KOPT-K1 (cell line): ENCODE data around the gene RPL7A.

Experiments
- H3K27ac ChIP-seq: fragments of 200-600 bp; sonication (generic); 2 replicates; pipeline ENCODE4 v1.5.1; 2016; ENCODE audit warnings: antibody characterized with exemption, mild to moderate bottlenecking, low read depth, low read length; ENCODE audit not compliant: poor library complexity, severe bottlenecking
- H3K36me3 ChIP-seq: fragments of 200-600 bp; sonication (generic); 2 replicates; pipeline ENCODE4 v1.5.1; 2017; ENCODE audit warnings: antibody characterized with exemption, mild to moderate bottlenecking, low read length, moderate library complexity; ENCODE audit not compliant: insufficient read depth
- H3K9me3 ChIP-seq: fragments of 200-600 bp; sonication (generic); 2 replicates; pipeline ENCODE4 v1.5.1; 2017; ENCODE audit warnings: antibody characterized with exemption, low read length, mild to moderate bottlenecking; ENCODE audit not compliant: insufficient read depth, poor library complexity, severe bottlenecking

RPL7A gene

DNA sequence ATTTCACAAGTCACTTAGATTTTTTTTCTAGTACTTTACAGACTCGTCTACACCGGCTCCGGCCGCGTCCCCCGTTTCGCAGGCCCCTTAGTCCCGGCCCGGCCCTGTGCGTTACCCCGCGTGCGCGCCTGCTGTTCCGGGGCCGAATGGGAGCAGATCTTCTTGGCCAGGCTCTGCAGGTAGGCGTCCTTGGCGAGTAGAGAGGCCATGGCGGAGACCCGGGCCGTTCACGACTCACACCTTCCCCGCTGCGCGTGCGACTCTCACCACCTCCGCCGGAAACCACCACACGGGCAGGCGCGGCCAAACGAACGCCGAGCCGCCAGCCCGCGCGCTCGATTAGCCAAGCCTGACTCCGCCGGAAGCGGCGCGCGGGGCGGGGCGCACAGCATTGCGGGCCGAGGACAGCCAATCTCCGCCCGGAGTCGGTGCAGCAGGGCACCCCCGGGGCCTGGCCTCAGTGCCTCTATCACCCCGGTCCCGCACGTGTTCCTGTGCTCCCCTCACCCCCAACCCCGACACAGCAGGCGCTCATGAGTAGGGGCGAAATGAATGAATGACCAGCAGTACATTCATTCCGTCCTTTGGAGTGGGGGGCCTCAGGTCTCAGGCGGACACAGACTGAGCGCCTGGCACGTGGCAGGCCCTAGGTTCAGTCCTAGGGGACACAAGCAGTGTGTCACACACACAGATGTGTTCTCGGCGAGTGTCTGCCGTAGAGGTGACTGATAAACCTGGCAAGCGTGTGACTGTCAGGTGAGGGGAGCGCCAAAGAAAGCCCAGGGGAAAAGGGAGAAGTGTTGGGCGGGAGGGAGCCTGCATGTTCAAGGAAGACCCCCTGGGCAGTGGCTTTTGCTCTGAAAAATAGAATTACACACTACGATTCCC is 11.8 kb upstream of the RPL7A start, which contains the start of gene SURF6:
TSS of gene SURF6 (minus strand) at position 265 of the 888 bp plus-strand sequence. CDS start at position 209, 56 bp downstream.
- Histone ChIP-seq H3K9me3 (no peaks in the 10 kb centered on the region), H3K36me3 (peaks cover 62% of the 10 kb centered on the region), H3K27ac (peak within 1 kb of the TSS; percentile 73)

DNA sequence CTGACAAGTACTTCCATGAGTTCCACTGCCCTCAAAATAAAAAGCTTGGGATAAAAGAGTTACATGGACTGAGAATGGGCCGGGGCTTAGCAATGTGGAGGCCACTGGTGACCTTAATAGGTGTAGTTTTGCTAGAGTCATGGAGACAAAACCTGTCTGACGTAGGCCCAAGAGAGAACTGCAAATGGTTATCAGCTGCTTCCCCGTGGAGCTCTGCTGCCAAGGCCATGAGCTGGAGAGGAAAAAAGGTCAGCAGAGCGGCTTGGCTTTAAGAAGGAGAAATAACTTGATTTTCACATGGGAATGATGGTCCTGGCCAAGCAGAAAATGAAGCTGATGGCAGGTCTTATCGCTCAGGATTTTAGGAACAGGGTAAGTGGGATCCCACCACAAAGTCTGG is 8.4 kb upstream of the RPL7A start:
- H3K36me3 ChIP-seq, result peaks cover 61% of the 10 kb centered on the region
- H3K27ac ChIP-seq, result no peak overlapping the region
- no peaks in the 10 kb centered on the region for H3K9me3 ChIP-seq

DNA sequence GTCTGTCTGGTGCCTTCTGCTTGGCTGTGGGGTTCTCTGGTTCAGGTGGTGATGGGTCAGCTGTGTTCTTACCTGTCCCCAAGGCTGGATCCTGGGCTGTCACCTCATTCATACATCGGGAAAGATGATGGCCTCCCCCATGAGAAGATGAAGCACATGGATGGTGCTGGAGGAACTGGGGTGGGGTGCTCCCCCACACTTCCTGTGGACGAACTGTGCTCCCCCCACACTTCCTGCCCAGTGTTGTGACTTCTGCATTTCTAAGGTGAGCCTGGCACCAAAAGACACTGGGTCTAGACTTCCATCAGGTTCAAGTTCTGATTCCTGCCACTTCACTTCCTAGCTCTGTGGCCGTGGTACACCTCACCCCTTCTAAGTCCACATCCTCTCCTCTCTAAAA is 7.8 kb upstream of the RPL7A start:
- Histone ChIP-seq H3K9me3 (no peaks in the 10 kb centered on the region), H3K27ac (no peak overlapping the region), H3K36me3 (peaks cover 67% of the 10 kb centered on the region)

DNA sequence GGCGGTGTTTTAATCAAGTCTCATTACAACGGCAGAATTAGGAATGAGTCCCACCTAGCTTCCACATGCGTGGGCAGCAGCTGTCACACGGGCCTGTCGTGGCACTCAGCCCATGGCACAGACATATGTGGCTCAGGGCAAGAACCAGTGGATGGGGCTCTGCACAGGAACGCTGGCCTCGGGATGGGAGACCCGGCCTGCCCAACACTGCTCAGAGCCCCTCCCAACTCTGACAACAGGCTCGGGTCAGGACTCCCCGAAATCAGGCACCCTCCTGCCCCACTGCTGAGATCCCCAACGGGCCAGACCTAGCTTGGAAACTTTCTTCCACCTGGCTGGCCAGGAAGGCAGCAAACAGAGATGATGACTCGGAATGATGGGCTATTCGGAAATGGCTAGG is 7.1 kb upstream of the RPL7A start:
- H3K27ac ChIP-seq, result no peak overlapping the region

DNA sequence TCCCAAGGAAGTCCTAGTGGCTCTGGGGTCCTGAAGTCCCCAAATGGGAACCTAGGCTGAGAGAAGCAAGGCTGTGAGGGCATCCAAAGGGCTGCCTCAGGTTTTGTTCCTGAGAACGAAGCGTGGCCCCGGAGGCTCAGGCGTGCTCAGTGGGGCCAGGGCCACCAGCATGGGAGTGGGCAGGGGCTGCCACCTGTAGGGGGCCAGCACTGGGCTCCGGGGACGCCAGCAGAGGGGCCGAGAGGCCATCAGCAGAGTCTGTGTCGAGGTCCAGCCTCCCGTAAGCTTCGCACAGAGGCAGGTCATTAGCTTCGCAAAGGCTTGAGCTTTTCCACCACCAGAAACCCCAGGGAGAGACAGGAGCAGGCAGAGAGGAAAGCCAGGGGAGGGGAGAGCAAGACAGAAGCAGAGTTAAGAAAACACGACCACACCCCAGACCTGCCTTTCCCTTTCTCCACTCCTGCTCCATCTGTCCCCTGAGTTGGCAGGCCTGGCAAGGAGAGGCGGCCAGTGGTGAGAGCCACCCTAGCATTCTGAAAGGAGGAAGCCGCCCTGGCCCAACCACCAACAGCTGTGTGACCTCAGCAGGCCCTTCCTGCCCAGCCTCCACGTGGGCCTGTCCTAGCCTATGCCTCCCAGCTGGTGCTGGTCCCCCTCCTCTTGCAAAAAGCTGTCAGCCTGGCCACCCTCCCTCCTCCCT is 6.5 kb upstream of the RPL7A start:
- H3K36me3 ChIP-seq, result peaks cover 77% of the 10 kb centered on the region

More for the DNA sequence above, 7.1 kb upstream of the RPL7A start:
- Histone ChIP-seq H3K9me3 (no peaks in the 10 kb centered on the region), H3K36me3 (peaks cover 74% of the 10 kb centered on the region)

DNA sequence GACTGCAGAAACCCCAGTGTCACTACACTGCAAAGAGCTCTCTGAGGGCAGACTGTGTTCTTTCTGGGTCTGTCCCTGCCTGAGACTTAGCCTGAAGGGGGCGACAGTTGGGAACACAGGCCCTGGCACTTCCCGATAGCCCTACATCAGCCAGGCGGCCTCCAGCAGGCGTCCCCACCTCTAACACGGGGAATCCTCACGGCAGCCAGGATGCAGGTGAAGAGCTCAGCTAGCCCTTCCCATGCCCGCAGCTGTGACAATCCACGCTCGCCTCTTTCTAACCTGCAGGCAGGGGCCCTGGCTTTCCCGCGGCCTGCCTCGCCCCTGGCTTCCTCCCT is 6.0 kb upstream of the RPL7A start:
- H3K36me3 ChIP-seq, result peaks cover 77% of the 10 kb centered on the region
- no peaks in the 10 kb centered on the region for H3K9me3 ChIP-seq
- no peak overlapping the region for H3K27ac ChIP-seq

More for the DNA sequence above, 6.5 kb upstream of the RPL7A start:
- Histone ChIP-seq H3K9me3 (no peaks in the 10 kb centered on the region), H3K27ac (no peak overlapping the region)

DNA sequence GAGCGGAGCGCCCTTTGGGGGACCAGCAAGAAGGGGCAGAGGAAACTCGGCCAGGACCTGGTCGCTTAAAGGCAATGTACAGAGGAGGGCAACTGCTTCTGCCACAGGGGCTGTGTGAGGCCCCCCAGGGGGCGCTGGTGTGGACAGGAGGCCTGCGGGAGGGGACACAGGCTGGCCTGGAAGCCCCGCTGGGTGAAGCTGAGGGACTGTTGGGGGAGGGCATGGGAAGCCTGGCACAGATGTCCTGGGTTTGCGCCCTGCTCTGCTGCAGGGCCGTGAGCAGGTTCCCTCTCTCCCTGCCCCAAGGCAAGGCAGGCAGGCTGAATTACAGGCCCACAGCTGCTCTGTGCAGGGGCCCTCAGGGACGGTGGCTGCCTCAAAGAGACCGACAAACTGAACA is 5.4 kb upstream of the RPL7A start:
- H3K36me3 ChIP-seq, result peaks cover 77% of the 10 kb centered on the region

DNA sequence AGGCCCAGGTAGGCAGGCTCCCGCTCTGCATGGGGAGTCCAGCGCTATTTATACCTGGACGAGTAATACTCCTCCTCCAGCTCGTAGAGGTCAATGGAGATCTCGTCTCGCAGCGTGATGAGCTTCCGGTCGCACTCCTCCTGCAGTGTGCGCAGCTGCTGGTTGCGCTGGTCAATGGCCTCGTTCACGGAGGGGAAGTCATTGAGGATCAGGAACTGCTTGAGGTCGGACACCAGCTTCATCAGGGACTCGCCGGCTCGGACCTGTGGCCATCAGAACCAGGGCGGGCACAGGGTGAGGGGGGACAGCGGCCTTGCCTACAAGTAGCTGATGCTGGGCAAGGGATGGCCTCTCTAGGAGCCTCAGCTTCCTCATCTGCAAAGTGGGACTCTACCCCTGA is 3.9 kb upstream of the RPL7A start:
- H3K9me3 ChIP-seq, result no peaks in the 10 kb centered on the region
- peaks cover 82% of the 10 kb centered on the region for H3K36me3 ChIP-seq
- no peak overlapping the region for H3K27ac ChIP-seq

More for the DNA sequence above, 5.4 kb upstream of the RPL7A start:
- no peak overlapping the region for H3K27ac ChIP-seq
- H3K9me3 ChIP-seq, result no peaks in the 10 kb centered on the region

DNA sequence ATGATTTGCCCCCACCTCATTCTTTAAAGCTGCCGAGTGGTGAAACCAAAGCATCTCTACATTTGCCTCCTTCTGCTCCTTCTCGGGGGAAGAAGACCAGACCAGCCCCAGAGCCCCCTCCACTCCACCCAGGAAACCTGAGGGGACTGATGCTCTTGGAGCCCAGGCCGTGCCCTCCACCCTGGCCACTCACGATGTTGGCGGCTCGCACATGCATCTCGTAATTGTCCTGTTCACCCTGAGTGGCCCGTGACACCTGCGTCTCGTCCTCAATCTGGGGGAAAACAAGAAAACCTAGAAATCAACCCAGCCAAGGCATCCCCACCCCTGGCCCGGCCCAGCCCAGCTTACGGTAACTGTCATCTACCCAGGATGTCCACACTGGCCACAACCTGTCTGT is 3.0 kb upstream of the RPL7A start:
- no peaks in the 10 kb centered on the region for H3K9me3 ChIP-seq
- H3K36me3 ChIP-seq, result peaks cover 82% of the 10 kb centered on the region
- no peak overlapping the region for H3K27ac ChIP-seq

DNA sequence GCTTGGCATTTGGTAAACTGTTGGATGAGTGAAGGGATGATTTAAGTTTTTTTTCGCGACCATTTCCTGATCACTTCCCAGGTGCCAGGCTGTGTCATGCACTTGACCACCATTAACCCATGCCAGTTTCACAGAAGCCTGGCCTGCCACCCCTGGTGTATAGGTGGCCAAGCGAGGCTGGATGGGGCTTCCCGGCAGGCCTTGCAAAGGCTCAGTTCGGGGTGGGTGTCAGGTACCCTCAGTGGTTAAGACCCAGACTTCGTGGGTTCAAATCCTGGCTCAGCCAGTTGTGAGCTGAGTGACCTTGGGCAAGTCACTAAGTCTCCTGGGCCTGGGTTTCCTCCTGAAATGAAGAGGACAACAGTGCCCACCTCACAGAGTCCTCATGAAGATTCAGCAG is 2.4 kb upstream of the RPL7A start:
- no peak overlapping the region for H3K27ac ChIP-seq
- no peaks in the 10 kb centered on the region for H3K9me3 ChIP-seq
- H3K36me3 ChIP-seq, result peaks cover 82% of the 10 kb centered on the region

DNA sequence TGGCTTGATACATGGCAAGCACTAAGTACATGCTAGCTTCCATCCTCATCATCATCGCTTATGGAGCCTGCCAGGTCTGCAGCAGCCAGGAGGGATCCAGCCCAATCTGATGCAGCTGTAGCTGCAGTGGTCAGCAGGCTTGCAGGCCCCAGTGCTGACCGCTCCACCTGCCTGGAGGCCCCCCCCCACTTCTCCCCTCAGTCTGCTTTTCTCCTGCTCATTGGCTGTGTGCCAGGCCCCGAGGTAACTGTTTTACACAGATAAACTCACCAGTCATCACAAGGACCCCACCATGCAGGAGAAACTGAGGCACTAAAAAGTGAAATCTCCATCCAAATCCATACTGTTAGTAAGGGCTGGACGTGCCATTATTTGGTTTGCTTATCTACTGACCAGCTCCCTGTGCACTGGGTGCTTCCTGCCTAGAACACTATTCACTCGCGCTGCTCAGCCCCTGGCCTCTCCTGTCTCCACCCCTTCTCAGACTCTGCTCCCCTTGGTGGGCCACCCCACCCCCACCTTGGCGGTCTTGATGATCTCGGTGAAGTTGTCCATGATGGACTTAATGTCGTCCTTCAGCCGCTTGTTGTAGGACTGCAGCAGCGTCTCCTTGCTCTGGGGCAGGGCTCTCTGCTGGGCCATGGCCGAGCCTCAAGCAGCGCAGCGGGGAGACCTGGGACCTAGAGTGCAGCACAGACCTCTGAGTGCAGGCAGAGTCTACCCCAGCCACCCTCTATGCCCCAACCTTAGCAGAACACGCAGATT is 1.8 kb upstream of the RPL7A start:
- Histone ChIP-seq H3K9me3 (no peaks in the 10 kb centered on the region), H3K27ac (peak overlapping the region; percentile 92), H3K36me3 (peaks cover 82% of the 10 kb centered on the region)

DNA sequence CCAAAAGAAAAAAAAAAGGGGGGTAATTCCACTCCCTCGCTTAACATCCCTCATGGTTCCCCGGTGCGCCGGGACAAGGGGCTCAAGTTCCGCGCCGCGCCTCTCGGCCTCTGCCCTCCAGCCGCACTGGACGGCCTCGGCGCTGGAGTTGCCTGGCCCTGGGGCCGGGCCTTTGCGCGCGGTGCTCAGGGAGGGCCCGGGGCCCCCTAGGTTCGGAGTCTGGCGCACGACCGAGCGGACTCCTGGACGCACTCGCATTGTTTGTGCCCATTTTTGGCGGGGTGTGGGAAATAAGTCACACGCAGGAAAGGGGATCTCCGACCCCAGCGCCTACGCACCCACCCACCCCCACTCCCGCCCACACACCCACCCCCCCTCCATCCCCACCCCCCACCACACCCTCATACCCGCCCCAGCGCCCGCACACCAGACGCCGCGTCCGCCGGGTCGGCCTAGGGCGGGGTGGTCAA is 468 bp upstream of the RPL7A start:
- Histone ChIP-seq H3K36me3 (peaks cover 82% of the 10 kb centered on the region), H3K27ac (peak overlapping the region; percentile 92), H3K9me3 (no peaks in the 10 kb centered on the region)

DNA sequence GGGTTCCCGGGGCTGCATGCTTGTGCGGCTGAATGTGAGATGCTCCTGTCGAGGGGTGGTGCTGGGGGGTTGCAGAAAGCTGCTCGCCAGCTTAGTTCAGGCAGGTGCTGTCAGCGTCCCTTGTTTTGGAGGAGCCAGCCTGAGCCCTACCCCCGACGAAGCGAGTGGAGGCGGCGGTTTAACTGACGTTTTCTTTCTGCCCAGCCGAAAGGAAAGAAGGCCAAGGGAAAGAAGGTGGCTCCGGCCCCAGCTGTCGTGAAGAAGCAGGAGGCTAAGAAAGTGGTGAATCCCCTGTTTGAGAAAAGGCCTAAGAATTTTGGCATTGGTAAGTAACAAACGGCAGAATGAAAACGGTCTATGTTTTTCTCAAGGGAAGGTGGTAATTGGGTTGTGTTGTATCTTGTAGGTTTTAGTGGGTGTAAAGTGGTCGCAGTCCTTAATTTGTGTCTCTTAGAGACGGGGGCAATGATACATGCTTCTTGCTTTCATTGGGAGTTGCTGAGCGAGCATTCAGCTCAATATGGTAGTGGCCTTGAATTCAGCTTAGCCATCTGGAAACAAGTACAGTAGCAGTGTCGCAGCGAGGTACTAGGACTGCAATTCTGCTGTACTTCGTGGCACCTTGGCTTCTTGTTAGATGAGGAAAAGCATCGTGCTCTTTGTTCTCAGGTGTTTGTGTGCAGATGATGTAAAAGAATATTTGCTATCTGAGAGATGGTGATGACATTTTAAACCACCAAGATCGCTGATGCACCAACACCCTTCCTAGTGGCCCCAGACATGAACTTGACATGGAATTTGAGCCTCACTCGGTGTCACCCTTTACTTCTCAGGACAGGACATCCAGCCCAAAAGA is 928 bp downstream of the RPL7A start:
- Histone ChIP-seq H3K9me3 (no peaks in the 10 kb centered on the region), H3K27ac (peak overlapping the region; percentile 92), H3K36me3 (peaks cover 82% of the 10 kb centered on the region)

DNA sequence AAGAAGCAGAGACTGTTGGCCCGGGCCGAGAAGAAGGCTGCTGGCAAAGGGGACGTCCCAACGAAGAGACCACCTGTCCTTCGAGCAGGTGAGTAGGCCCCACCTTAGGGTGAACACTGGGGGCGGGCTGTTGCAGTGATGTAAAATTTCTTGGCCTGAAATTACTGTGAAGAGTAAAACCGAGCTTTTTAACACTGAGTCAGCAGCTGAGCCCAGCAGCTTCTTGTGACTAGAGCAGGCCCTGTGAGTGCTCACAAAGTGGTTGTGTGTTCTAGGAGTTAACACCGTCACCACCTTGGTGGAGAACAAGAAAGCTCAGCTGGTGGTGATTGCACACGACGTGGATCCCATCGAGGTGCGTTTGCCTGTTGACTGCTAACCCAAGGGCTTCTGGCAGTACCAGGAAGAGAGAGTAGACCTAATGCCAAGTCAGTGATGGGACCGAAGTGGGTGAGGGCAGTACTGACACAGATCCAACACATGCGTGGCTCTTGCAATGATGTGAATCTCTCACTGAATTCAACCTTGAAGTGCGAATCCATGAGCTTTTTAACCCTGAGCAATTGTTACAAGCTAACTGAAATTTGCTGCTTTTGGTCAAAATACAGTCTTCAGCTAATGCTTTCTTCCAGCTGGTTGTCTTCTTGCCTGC is 2.1 kb downstream of the RPL7A start:
- Histone ChIP-seq H3K9me3 (no peaks in the 10 kb centered on the region), H3K36me3 (peaks cover 76% of the 10 kb centered on the region), H3K27ac (peak overlapping the region; percentile 92)
